Astrocyte (in vitro differentiated cells and primary cell): ENCODE measurements around the gene GJA9. TPM values are rescaled to one million over a fixed set of nuclear protein-coding genes. Genes with fewer than 3 reads are reported as not detected.

Experiments
- DNase-seq: peaks from one replicate; pipeline ENCODE4 v3.0.0-alpha.2; 2010; ENCODE audit warnings: low read depth
- FAIRE-seq: peaks from 2 replicates; lab custom pipeline; 2011; peaks lifted over from hg19 to GRCh38; lab: Jason Lieb, UNC
- H2AFZ ChIP-seq: 2 replicates; pipeline ENCODE4 v1.6.0; 2012; ENCODE audit warnings: low read depth, low read length, inconsistent platforms
- H3K27ac ChIP-seq: 2 replicates; pipeline ENCODE4 v1.5.1; 2011; ENCODE audit warnings: low read depth, low read length, inconsistent platforms
- H3K27me3 ChIP-seq: 2 replicates; pipeline ENCODE4 v1.6.0; 2011; ENCODE audit warnings: low read length, inconsistent platforms; ENCODE audit not compliant: insufficient read depth
- H3K36me3 ChIP-seq: 2 replicates; pipeline ENCODE4 v1.5.1; 2011; ENCODE audit warnings: low read length, inconsistent platforms; ENCODE audit not compliant: insufficient read depth
- H3K4me1 ChIP-seq: 2 replicates; pipeline ENCODE4 v1.5.1; 2011; ENCODE audit warnings: low read length, inconsistent platforms; ENCODE audit not compliant: insufficient read depth
- H3K4me2 ChIP-seq: 2 replicates; pipeline ENCODE4 v1.6.0; 2012; ENCODE audit warnings: low read length, inconsistent platforms
- H3K4me3 ChIP-seq: 2 replicates; pipeline ENCODE4 v1.5.1; 2011; ENCODE audit warnings: low read depth, mild to moderate bottlenecking, low read length, inconsistent platforms; ENCODE audit not compliant: insufficient read depth
- H3K79me2 ChIP-seq: 2 replicates; pipeline ENCODE4 v1.6.0; 2012; ENCODE audit warnings: mild to moderate bottlenecking, low read length, inconsistent platforms; ENCODE audit not compliant: insufficient read depth
- H3K9ac ChIP-seq: 2 replicates; pipeline ENCODE4 v1.6.0; 2012; ENCODE audit warnings: mild to moderate bottlenecking, low read length, inconsistent platforms
- H3K9me3 ChIP-seq: 2 replicates; pipeline ENCODE4 v1.5.1; 2012; ENCODE audit warnings: low read depth, mild to moderate bottlenecking, low read length, inconsistent platforms; ENCODE audit not compliant: insufficient read depth
- H4K20me1 ChIP-seq: 2 replicates; pipeline ENCODE4 v1.6.0; 2012; ENCODE audit warnings: low read length, inconsistent platforms; ENCODE audit not compliant: insufficient read depth
- H3K27ac Mint-ChIP-seq: one replicate; pipeline ENCODE4 v1.8.0; 2021; ENCODE audit warnings: mild to moderate bottlenecking, mixed read lengths; ENCODE audit not compliant: unreplicated experiment
- H3K27me3 Mint-ChIP-seq: one replicate; pipeline ENCODE4 v1.8.0; 2021; ENCODE audit warnings: low read depth, mixed read lengths; ENCODE audit not compliant: unreplicated experiment
- H3K36me3 Mint-ChIP-seq: one replicate; pipeline ENCODE4 v1.8.0; 2021; ENCODE audit warnings: low read depth, mixed read lengths; ENCODE audit not compliant: unreplicated experiment
- H3K4me1 Mint-ChIP-seq: one replicate; pipeline ENCODE4 v1.8.0; 2021; ENCODE audit warnings: low read depth, mixed read lengths; ENCODE audit not compliant: unreplicated experiment
- H3K4me3 Mint-ChIP-seq: one replicate; pipeline ENCODE4 v1.8.0; 2021; ENCODE audit warnings: mild to moderate bottlenecking, moderate library complexity, mixed read lengths; ENCODE audit not compliant: unreplicated experiment
- H3K9me3 Mint-ChIP-seq: one replicate; pipeline ENCODE4 v1.8.0; 2021; ENCODE audit warnings: mild to moderate bottlenecking, mixed read lengths; ENCODE audit not compliant: unreplicated experiment
- CTCF ChIP-seq: IDR thresholded peaks from 2 replicates; pipeline ENCODE4 v1.5.1; 2011; ENCODE audit warnings: low read depth, mild to moderate bottlenecking, inconsistent platforms, low read length, moderate library complexity; ENCODE audit not compliant: insufficient read depth
- EZH2 ChIP-seq: IDR thresholded peaks from 2 replicates; pipeline ENCODE4 v1.6.1; 2012; ENCODE audit warnings: mild to moderate bottlenecking, low read length, inconsistent platforms; ENCODE audit not compliant: insufficient read depth
- total RNA-seq: library from RNA; stranded (reverse); gene quantifications from 2 replicates; pipeline ENCODE4 v1.2.1, GENCODE V29; 2021

GJA9 gene
- total RNA-seq, 1 donor from 2014 or later = not detected

GRCh38 chr1:38870996-38871395 is 10.4 kb downstream of the GJA9 start:
- H3K27me3 ChIP-seq = no peaks in the 10 kb centered on the region

DNA sequence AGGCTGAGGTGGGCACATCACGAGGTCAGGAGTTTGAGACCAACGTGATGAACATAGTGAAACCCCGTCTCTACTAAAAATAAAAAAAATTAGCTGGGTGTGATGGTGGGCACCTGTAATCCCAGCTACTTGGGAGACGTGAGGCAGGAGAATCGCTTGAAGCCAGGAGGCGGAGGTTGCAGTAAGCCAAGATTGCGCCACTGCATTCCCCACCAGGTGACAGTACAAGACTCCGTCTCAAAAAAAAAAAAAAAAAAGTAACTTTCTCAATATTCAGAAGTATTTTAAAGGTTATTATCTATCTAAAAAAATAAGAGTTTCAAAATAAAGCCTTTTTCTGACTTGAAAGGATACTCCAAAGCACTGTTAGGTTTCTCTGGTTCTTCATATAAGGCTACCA is 14.2 kb downstream of the GJA9 start:
- no peaks in the 10 kb centered on the region for H3K9me3 Mint-ChIP-seq
- Histone ChIP-seq H3K4me3 (no peak overlapping the region), H3K27me3 (no peaks in the 10 kb centered on the region), H3K79me2 (peaks cover 42% of the 10 kb centered on the region), H2AFZ (no peak overlapping the region), H3K27ac (no peak overlapping the region), H3K36me3 (peaks cover 5% of the 10 kb centered on the region), H3K4me2 (no peak overlapping the region), H3K9me3 (no peaks in the 10 kb centered on the region), H4K20me1 (peaks cover 16% of the 10 kb centered on the region), H3K4me1 (peaks cover 2% of the 10 kb centered on the region), H3K9ac (no peak overlapping the region)
- no peak overlapping the region for H3K27ac Mint-ChIP-seq
- no peak for FAIRE-seq
- H3K4me3 Mint-ChIP-seq = no peak overlapping the region
- no peaks in the 10 kb centered on the region for H3K36me3 Mint-ChIP-seq
- TF ChIP-seq CTCF (no peak), EZH2 (no peak)
- H3K4me1 Mint-ChIP-seq = peaks cover 9% of the 10 kb centered on the region
- DNase-seq = no peak
- H3K27me3 Mint-ChIP-seq = no peaks in the 10 kb centered on the region

More at GRCh38 chr1:38870996-38871395, 10.4 kb downstream of the GJA9 start:
- Histone ChIP-seq H3K9ac (no peak overlapping the region), H3K36me3 (no peaks in the 10 kb centered on the region), H3K4me3 (no peak overlapping the region), H3K79me2 (peaks cover 52% of the 10 kb centered on the region), H3K4me2 (no peak overlapping the region), H2AFZ (no peak overlapping the region), H4K20me1 (peaks cover 17% of the 10 kb centered on the region), H3K27ac (no peak overlapping the region), H3K4me1 (peaks cover 11% of the 10 kb centered on the region), H3K9me3 (no peaks in the 10 kb centered on the region)
- no peak for TF ChIP-seq EZH2
- TF ChIP-seq CTCF = no peak
- peak overlapping the region; percentile 67 for H3K4me3 Mint-ChIP-seq
- H3K27me3 Mint-ChIP-seq = no peaks in the 10 kb centered on the region
- no peak for DNase-seq
- H3K9me3 Mint-ChIP-seq = no peaks in the 10 kb centered on the region
- peaks cover 2% of the 10 kb centered on the region for H3K36me3 Mint-ChIP-seq
- peaks cover 6% of the 10 kb centered on the region for H3K4me1 Mint-ChIP-seq
- FAIRE-seq = no peak
- no peak overlapping the region for H3K27ac Mint-ChIP-seq

DNA sequence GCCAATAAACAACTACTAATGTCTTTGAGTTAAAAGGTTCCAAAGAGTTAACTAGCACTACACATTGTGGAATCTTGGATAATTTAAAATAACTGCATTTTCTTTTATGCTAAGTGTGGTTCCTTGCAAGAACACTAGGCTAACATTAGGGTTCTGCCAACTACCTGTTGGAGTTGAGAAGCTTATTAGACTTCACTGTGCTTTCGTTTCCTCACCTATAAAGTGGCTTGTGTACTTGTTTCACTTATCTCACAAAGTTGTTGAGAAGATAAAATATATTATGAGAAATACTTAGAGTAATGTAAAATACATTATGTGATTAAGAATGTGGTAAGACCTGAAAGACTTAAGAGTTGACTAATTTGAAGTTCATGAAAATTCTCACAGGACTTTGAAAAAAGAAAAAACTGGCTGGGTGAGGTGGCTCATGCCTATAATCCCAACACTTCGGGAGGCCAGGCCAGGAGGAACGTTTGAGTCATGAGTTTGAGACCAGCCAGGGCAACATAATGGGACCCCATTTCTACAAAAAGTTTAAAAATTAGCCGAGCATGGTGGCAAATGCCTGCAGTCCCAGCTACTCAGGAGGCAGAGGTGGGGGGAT is 16.2 kb downstream of the GJA9 start:
- H3K4me2 ChIP-seq = no peak overlapping the region
- Mint-ChIP-seq H3K4me1 (peaks cover 4% of the 10 kb centered on the region), H3K27ac (no peak overlapping the region), H3K4me3 (no peak overlapping the region), H3K36me3 (no peaks in the 10 kb centered on the region), H3K9me3 (no peaks in the 10 kb centered on the region), H3K27me3 (no peaks in the 10 kb centered on the region)
- H3K4me3 ChIP-seq = no peak overlapping the region
- no peak overlapping the region for H3K9ac ChIP-seq
- no peaks in the 10 kb centered on the region for H3K27me3 ChIP-seq
- H4K20me1 ChIP-seq = peaks cover 9% of the 10 kb centered on the region
- no peak for FAIRE-seq
- H2AFZ ChIP-seq = no peak overlapping the region
- no peak overlapping the region for H3K27ac ChIP-seq
- H3K9me3 ChIP-seq = no peaks in the 10 kb centered on the region
- H3K36me3 ChIP-seq = peaks cover 5% of the 10 kb centered on the region
- peaks cover 35% of the 10 kb centered on the region for H3K79me2 ChIP-seq
- H3K4me1 ChIP-seq = peaks cover under 1% of the 10 kb centered on the region
- no peak for DNase-seq
- no peak for TF ChIP-seq EZH2
